ENCODE data around the gene JAK1.

JAK1 gene

GRCh38 chr1:64986903-64987871 lies 20.8 kb upstream of the JAK1 start:
- DNase-seq (ENCODE audit: low read depth): no peak
- no peak overlapping the region for H3K4me3 ChIP-seq (ENCODE audit: low read length)

DNA sequence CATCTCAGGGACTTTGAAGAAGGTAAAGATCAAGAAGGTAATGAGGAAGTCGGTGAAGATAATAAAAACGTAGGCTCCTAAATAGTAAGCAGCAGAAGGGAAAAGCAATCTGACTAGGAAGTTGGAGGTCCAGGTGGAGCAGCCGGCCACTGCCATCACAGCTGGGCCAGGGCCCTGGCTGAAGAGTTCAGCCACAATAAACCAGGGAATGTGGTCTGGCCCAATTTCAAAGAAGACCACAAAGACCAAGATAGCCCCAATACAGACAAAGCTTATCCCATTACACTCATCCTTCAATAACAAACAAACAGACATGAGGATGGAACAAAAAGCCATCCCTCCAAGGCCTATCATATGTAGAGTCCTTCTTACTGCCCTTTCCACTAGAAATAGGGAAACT lies 18.4 kb upstream of the JAK1 start:
- no peak overlapping the region for H3K4me3 ChIP-seq (ENCODE audit: low read length)
- no peak for DNase-seq (ENCODE audit: low read depth)
- TF ChIP-seq CTCF (conservative IDR thresholded peaks at IDR 0.05; ENCODE audit: low read depth, low read length): no peak

More at GRCh38 chr1:64986903-64987871, 20.8 kb upstream of the JAK1 start:
- TF ChIP-seq CTCF (conservative IDR thresholded peaks at IDR 0.05; ENCODE audit: low read depth, low read length): no peak

- H3K4me3 ChIP-seq (ENCODE audit: low read length): no peak overlapping the region
- TF ChIP-seq CTCF (conservative IDR thresholded peaks at IDR 0.05; ENCODE audit: low read depth, low read length): no peak
- DNase-seq (ENCODE audit: low read depth): no peak
Observed at GRCh38 chr1:64984106-64984505, 17.8 kb upstream of the JAK1 start.

GRCh38 chr1:64983110-64983509 lies 16.8 kb upstream of the JAK1 start:
- peak; percentile 75 for DNase-seq (ENCODE audit: low read depth)
- no peak for TF ChIP-seq CTCF (conservative IDR thresholded peaks at IDR 0.05; ENCODE audit: low read depth, low read length)
- no peak overlapping the region for H3K4me3 ChIP-seq (ENCODE audit: low read length)

DNA sequence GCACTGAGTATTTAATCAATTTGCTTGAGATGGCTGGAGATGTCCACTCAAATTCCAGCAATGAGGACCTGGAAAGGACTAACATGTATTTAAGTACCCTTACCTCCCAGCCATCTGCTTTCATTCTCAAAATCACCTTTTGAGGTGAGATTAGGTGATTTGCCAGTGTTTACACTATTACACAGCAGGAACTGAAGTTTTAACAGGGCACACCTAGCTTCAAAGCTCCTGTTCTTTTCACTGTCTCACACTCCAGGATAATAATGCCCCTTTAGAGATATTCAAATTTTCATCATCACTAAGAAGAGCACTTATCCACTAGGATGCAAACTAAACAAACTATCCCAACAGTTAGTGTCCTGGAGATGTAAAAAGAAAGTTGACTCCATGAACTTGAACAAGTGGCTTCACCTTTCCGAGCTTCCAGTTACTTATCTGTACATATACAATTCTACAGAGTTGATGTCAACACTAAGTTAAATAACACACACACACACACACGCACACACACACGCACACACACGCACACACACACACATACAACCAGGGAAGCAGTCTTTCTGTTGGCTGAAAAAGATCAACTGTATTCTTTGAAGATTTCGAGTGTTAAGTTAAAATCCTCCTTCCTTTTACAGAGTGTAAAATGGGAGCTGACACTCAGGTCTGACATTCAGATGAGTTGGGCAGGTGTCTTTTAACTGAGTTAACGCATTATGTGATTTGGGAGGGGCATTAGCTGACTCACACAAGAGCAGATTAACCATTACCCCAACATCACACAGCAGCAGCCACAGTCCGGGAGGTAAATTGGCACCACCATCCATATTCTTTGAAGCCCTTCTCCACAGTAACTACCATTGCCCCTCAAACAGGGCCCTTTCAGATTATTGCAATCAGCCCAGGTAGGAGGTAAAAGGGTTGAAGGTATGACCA lies 15.5 kb upstream of the JAK1 start:
- no peak overlapping the region for H3K4me3 ChIP-seq (ENCODE audit: low read length)
- DNase-seq (ENCODE audit: low read depth): no peak
- TF ChIP-seq CTCF (conservative IDR thresholded peaks at IDR 0.05; ENCODE audit: low read depth, low read length): no peak

- no peak for DNase-seq (ENCODE audit: low read depth)
Observed at GRCh38 chr1:64980745-64981600, 14.6 kb upstream of the JAK1 start.

More at GRCh38 chr1:64980745-64981600, 14.6 kb upstream of the JAK1 start:
- H3K4me3 ChIP-seq (ENCODE audit: low read length): no peak overlapping the region
- TF ChIP-seq CTCF (conservative IDR thresholded peaks at IDR 0.05; ENCODE audit: low read depth, low read length): no peak

Data from retinal pigment epithelial cell (primary cell).